Measurements from ENCODE around the gene ARID1B. TPM values are rescaled to one million over a fixed set of nuclear protein-coding genes. Genes with fewer than 3 reads are reported as not detected.

Gene ARID1B
- total RNA-seq, 1 experiment from 2014 or later, result 86.3 TPM

DNA sequence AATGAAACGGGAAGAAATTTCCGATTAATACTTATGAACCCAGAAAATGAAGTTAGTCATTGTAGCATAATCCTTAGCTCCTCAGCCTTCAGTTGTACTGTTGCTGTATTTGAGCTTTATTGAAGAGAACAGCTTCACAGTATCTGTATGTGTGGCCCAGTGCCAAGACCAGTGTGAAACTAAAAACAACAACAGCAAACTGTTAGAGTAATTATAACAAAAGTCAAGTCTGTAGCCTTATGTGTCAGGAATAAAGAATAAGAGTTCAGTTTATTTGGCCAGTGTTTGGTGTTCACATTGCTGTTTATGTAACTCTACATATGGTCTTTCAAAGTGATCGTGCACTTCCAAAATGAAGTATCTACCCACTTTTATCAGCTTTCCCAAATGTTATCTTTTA, 70.9 kb downstream of the ARID1B start:
- Histone ChIP-seq H3K9me3 (ENCODE audit: low read depth, low read length, poor library complexity, severe bottlenecking) (no peaks in the 10 kb centered on the region), H3K27ac (ENCODE audit: low read depth, low read length, poor library complexity, severe bottlenecking) (no peak overlapping the region), H3K4me3 (ENCODE audit: low read depth, low read length, poor library complexity, severe bottlenecking) (no peak overlapping the region), H3K4me1 (ENCODE audit: insufficient read depth, low read length, poor library complexity, severe bottlenecking) (peaks cover 75% of the 10 kb centered on the region), H3K27me3 (replicated peaks; ENCODE audit: insufficient read depth, low read depth, low read length, poor library complexity) (no peaks in the 10 kb centered on the region), H3K36me3 (ENCODE audit: insufficient read depth, low read length, poor library complexity, severe bottlenecking) (no peaks in the 10 kb centered on the region)
- CTCF ChIA-PET, result no interaction called here
- BruUV-seq (replicated peaks), result no TSS peak
- intact Hi-C loops (cut with micrococcal nuclease; ENCODE audit: unreplicated experiment), result no loop called here
- POLR2A ChIA-PET (ENCODE audit: low non-redundant PET), result interaction anchor here (0.5 kb wide), 1 partner anchor 47 kb away, joined by 3 read pairs; no protein-coding TSS in a partner anchor
- DNase-seq (ENCODE audit: low spot score), result no peak
- no peak for TF ChIP-seq EZH2 (IDR thresholded peaks at IDR 0.05; ENCODE audit: borderline replicate concordance, low read depth, low read length, poor library complexity, severe bottlenecking)
- TF ChIP-seq, protein P1, sequence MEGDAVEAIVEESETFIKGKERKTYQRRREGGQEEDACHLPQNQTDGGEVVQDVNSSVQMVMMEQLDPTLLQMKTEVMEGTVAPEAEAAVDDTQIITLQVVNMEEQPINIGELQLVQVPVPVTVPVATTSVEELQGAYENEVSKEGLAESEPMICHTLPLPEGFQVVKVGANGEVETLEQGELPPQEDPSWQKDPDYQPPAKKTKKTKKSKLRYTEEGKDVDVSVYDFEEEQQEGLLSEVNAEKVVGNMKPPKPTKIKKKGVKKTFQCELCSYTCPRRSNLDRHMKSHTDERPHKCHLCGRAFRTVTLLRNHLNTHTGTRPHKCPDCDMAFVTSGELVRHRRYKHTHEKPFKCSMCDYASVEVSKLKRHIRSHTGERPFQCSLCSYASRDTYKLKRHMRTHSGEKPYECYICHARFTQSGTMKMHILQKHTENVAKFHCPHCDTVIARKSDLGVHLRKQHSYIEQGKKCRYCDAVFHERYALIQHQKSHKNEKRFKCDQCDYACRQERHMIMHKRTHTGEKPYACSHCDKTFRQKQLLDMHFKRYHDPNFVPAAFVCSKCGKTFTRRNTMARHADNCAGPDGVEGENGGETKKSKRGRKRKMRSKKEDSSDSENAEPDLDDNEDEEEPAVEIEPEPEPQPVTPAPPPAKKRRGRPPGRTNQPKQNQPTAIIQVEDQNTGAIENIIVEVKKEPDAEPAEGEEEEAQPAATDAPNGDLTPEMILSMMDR (conservative IDR thresholded peaks at IDR 0.05; ENCODE audit: low read depth, low read length), result no peak

DNA sequence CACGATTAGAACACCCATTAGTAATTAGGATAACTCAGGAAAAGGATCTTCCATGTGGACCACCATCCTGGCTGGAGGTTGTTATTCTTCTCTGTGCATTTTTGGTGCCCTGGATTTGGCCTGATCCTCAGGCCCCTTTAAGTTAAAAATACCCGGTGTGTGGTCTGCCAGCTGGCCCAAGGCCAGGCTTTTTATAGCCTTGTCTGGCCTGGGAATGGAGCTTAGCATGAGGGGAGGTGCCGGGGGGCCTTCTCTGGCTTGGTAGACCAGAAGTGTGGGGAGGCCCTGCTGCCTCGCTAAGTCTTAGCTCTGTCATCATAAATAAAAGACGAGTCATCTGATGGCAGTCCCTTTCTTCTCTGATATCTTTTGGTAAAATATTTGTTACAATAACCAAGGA, 71.4 kb downstream of the ARID1B start:
- no peaks in the 10 kb centered on the region for H3K36me3 ChIP-seq (ENCODE audit: insufficient read depth, low read length, poor library complexity, severe bottlenecking)
- ChIA-PET CTCF (interaction anchor here (0.6 kb wide), 1 partner anchor 21 kb away, joined by 5 read pairs; no protein-coding TSS in a partner anchor), POLR2A (ENCODE audit: low non-redundant PET) (interaction anchor here (0.5 kb wide), 2 partner anchors 48 to 67 kb away, joined by 3 to 6 read pairs; no protein-coding TSS in a partner anchor)
- H3K4me3 ChIP-seq (ENCODE audit: low read depth, low read length, poor library complexity, severe bottlenecking), result no peak overlapping the region
- TF ChIP-seq, protein P1 (conservative IDR thresholded peaks at IDR 0.05; ENCODE audit: low read depth, low read length), result no peak
- TF ChIP-seq EZH2 (IDR thresholded peaks at IDR 0.05; ENCODE audit: borderline replicate concordance, low read depth, low read length, poor library complexity, severe bottlenecking), result no peak
- intact Hi-C loops (cut with micrococcal nuclease; ENCODE audit: unreplicated experiment), result no loop called here
- BruUV-seq (replicated peaks), result no TSS peak
- no peak overlapping the region for H3K27ac ChIP-seq (ENCODE audit: low read depth, low read length, poor library complexity, severe bottlenecking)
- H3K4me1 ChIP-seq (ENCODE audit: insufficient read depth, low read length, poor library complexity, severe bottlenecking), result peaks cover 75% of the 10 kb centered on the region
- no peaks in the 10 kb centered on the region for H3K9me3 ChIP-seq (ENCODE audit: low read depth, low read length, poor library complexity, severe bottlenecking)
- DNase-seq (ENCODE audit: low spot score), result peak; percentile 85
- H3K27me3 ChIP-seq (replicated peaks; ENCODE audit: insufficient read depth, low read depth, low read length, poor library complexity), result no peaks in the 10 kb centered on the region

DNA sequence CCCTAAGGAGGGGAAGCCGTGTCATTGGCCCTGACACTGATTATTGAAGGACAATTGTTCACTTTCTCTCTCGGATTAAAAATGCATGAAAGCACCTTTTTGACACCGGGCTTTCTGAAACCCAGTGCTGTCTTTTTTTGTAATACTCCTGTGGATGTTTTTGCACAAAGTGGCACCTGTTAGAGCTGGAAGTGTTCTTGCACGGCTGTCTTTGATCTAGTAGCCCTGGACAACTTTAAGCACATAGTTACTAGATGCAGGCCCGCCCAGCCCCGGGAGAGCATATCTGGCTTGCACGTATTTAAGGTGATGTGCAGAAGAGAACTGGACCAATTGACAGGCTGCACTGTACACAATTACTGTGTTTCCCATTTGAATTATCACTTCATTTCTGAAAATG, 72.6 kb downstream of the ARID1B start:
- POLR2A ChIA-PET (ENCODE audit: low non-redundant PET), result no interaction called here
- no peak overlapping the region for H3K27ac ChIP-seq (ENCODE audit: low read depth, low read length, poor library complexity, severe bottlenecking)

More for the DNA sequence above, 72.6 kb downstream of the ARID1B start:
- intact Hi-C loops (cut with micrococcal nuclease; ENCODE audit: unreplicated experiment), result no loop called here
- H3K36me3 ChIP-seq (ENCODE audit: insufficient read depth, low read length, poor library complexity, severe bottlenecking), result no peaks in the 10 kb centered on the region
- no peak for DNase-seq (ENCODE audit: low spot score)
- H3K4me3 ChIP-seq (ENCODE audit: low read depth, low read length, poor library complexity, severe bottlenecking), result no peak overlapping the region
- no peaks in the 10 kb centered on the region for H3K9me3 ChIP-seq (ENCODE audit: low read depth, low read length, poor library complexity, severe bottlenecking)
- H3K27me3 ChIP-seq (replicated peaks; ENCODE audit: insufficient read depth, low read depth, low read length, poor library complexity), result no peaks in the 10 kb centered on the region
- CTCF ChIA-PET, result no interaction called here
- TF ChIP-seq EZH2 (IDR thresholded peaks at IDR 0.05; ENCODE audit: borderline replicate concordance, low read depth, low read length, poor library complexity, severe bottlenecking), result no peak
- TF ChIP-seq, protein P1 (conservative IDR thresholded peaks at IDR 0.05; ENCODE audit: low read depth, low read length), result no peak
- no TSS peak for BruUV-seq (replicated peaks)
- H3K4me1 ChIP-seq (ENCODE audit: insufficient read depth, low read length, poor library complexity, severe bottlenecking), result peaks cover 75% of the 10 kb centered on the region
